Dedifferentiated amniotic fluid mesenchymal stem cell (primary cell): ENCODE data around the gene ZFR2.
"Not testable (repeated sequence)": the region's sequence is repeated elsewhere in the genome, so short reads cannot be mapped to it uniquely, and the experiment has no call there.

Experiments used
- DNase-seq: peaks from one replicate; pipeline ENCODE4 v3.0.0-alpha.2; 2016; ENCODE audit errors: extremely low spot score

The ZFR2 gene

DNA sequence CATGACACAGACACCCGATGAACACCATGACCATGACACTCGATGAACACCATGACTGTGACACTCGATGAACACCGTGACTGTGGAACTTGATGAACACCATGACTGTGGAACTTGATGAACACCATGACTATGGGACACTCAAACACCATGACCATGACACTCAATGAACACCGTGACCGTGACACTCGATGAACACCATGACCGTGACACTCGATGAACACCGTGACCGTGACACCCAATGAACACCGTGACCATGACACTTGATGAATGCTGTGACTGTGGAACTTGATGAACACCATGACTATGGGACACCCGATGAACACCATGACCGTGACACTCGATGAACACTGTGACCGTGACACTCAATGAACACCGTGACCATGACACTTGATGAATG, 31.5 kb downstream of the ZFR2 start:
- no peak for DNase-seq

DNA sequence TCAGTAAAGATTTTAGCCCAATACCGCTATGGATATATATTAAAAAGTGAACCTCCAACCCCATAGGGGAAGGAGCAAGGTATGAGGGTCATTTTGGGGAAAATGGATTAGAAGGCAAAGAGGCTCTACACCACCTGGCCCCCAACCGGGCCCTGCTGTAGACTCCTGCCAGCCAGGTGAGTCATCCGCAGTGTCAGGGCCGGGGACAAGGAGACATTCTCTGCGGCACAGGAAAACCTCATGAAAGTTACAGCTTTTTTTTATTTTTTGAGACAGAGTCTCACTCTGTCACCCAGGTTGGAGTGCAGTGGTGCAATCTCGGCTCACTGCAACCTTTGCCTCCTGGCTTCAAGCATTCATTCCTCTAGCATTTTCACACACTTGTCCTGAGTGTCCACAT, 32.0 kb downstream of the ZFR2 start:
- no peak for DNase-seq

DNA sequence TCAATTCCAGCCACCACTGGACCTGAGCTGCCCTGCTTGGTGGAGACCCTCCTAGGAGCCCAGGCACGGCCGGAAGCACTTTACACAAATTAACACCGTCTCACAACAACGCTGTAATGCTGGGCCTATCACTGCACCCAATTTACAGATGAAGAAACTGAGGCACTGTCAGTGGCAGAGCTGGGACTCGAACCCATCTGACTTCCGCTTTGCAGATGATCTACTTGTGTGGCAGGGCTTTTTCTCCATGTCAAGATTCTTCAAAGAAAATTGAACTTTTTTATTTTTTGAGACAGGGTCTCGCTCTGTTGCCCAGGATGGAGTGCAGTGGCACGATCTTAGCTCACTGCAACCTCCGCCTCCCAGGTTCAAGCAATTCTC, 33.8 kb downstream of the ZFR2 start:
- DNase-seq, result no peak

DNA sequence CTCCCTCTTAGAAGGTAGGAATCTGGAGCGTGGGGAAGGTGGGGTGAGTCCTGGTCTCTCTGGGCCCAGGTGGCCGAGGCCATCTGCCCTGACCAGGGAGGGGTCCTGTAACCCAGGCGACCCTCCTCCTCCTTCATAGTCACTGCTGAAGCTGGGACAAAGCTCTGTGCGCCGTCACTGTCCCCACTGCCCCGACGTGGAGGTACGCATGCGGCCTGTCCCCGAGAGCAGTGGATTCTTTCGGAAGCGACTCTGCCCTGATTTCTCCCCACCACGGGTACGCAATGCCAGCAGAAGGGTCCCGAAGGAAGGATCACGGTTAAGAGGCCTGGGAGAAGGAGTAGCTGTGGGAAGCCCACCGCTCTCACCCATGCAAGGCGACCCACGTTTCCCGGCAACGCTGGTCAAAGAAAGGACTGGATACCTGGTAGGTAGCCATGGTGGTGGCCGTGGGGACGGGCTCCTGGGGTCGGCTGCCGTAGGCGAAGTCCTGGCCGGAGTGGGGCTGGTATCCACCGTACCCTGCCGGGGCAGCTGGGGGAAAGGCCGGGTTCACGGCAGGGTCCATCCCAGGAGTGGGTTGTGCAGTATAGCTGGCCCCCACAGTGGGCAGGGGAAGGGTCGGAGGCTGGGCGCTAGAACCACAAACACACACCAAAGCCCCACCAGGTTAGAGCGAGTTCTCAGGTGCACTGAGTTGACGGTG, 34.3 kb downstream of the ZFR2 start:
- no peak for DNase-seq

DNA sequence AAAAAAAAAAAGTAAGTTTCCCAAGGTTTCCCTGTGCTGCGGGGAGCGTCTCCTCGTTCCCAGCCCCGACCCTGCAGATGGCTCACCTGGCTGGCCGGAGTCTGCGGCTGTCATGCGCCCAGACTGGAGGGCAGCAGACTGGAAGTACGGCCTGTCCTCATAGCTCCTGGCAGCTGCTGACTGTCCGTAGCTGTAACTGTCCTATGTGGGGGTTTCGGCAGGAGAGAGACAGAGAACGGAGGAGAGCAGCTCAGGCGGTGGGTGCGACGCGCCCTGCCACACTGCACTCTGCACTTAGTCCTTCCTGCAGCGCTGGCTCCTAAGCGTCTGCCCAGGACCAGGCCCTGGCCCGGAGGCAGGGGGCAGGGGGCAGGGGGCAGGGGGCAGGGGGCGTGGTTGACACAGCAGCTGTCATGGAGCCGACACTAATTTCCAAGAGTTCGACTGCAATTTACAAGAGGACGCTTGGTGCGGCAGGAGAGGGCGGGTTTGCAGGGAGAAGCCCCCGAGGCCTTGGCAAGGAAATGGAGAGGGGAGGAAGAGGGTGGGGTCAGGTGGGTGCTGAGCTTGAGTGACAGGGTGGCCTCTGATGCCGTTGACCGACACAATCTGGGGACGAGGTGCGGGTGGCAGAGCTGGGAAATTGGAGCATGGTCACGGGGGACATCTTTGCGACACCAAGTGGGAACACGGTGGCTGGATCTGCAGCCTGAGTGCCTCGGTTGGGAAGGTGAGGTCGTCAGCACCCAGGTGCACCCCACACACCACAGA, 35.1 kb downstream of the ZFR2 start:
- DNase-seq, result no peak

DNA sequence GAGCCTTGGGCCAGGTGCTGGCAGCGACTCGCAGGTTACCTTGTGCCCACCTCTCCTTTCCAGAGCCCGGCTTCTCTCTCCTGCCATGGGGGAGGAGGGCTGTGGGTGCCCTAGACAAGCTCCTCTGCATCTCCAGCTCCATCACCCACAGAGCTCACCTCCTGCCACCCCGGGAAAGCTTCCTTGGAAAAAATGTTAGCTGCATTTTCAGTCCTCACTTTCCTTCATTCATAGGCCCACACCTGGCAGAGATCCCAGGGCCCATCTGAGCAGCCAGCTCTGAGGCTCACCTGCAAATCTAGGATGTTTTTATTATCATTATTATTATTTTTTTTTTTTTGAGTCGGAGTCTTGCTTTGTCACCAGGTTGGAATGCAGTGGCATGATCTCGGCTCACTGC, 36.8 kb downstream of the ZFR2 start:
- DNase-seq, result no peak

DNA sequence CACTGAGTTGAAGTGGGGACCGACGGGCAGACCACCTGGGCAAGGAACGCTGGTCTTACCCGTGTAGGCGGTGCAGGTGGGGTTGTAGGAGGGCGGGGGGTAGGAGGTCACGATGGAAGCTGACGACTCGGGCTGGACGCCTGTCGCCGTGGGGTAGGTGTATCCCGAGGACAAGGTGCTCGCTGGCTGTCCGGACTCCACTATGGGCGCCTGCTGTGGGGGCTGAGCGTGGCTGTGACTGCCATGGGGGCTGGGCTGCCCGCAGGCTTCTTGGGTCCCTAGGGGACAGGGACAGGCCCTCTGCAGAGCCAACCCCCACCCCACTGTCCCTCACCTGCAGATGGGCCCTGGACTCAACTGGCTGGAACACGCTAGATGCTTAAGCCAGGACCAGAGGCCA, 37.2 kb downstream of the ZFR2 start:
- no peak for DNase-seq

DNA sequence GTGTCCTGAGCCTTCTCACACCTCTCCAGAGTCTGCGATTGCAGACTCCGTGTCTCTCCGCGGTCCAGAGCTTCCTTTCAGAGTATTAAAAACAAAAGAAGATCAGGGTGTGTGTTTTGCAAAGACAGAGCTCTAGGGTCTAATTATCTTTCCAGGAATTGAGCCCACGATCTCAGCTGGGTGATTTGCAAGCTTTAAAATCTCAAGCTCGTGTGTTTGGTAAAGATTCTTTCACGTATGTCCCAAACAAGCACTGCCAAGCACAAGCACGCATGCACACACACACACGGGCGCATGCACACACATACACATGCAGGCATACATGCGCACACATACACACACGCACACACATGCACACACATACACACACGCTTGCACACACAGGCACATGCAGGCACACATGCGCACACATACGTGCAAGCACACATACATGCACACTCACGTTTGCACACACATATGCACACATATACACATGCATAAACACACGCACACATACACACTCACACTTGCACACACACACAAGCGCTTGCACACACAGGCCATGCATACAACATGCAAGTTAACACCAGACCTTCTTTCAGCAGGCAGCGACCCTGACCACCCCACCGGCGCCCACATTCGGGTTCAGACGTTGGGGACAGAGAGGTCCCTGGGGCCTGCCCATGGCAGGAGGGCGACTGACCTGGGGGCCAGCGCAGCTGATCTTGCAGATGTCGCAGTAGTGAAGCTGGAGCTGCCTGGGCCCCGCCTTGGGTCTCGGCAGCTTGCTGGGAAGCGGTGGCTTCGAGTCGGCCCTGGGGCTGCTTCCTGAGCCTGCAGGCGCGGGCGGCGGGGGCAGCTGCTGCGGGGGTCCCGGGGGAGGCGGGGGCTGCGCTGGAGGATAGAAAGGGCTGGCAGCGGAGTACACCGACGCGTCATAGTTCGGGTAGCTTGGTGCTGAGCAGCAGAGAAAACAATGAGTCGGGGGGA, 37.9 kb downstream of the ZFR2 start:
- DNase-seq, result no peak

DNA sequence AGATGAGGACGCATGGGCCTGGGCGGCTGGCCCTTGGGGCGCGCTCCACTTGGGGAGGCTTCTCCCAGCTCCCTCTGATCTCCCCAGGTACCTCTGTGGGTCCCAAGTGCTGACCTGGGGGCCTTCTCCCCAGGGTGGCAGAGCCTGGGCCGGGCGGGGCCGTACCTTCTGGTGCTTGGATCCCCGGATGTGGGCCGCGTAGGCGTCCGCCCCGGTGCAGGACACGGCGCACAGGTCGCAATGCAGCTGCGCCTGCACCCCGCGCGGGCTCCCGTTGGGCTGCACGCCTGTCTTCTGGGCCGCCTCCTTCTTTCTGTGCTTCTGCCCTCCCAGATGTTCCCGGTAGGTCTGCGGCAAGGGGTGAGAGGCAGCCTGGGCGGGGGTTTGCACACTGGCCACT, 41.5 kb downstream of the ZFR2 start:
- no peak for DNase-seq

DNA sequence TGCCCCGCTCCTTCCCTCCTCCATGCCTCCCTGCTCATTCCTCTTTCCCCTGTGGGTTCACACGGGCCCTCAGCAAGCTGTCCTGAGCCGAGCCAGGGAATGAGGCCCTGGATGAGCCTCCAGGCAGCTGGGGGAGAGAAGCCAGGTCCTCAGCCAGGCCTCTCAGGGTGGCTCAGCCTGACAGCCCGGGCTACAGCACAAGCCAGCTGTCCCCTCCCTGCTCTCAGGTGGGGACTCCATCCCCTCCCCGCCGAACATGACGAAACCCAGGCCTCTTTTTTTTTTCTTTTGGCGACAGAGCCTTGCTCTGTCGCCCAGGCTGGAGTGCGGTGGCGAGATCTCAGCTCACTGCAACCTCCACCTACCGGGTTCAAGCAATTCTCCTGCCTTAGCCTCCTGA, 42.7 kb downstream of the ZFR2 start:
- no peak for DNase-seq

DNA sequence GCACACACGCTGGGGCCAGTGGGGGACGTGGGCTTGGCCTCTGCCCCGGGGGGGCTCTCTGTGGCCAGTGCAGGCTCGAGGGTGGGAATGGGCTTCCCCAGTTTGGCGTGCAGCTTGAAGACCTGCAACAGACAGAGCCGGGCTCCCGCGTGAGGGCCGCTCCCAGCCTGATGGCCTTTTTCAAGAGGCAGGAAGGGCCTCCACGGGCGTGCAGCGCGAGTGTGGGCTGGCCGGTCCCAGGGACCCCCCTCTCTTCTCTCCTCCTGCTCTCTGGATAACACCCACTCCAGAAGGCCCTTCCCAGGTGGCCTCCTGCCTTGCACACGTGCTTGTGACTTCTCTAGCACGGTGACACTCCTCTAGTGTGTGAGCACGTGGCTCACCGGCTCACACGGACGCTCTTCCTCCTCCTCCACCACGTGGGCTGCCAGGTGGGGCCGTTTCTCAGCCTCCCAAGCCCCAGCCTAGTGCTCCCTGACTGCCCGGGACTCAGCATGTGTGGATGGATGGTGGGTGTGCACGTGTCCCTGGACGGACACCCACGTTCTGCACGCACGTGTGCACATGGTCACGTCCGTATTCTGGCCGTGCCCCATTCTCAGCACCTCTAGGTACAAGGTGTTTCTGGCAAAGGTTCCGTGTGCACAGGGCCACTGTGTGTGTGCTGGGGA, 43.4 kb downstream of the ZFR2 start:
- DNase-seq, result no peak

DNA sequence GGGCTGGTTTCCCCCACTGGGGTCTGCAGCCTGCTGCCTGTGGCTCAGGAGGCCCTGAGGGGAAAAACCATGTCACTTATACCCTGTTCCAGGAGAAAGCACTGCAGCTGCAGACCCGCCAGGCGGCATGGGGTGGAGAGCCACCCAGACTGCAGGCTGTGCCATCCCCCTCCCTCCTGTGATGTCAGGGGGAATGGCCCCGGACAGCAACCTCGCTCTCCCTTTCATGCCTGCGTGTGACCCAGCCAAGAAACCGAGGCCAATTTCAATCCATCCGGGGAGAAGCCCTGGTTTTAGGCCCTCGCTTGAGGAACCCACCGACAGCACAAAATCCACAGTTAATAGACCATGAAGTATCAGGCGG, 45.5 kb downstream of the ZFR2 start:
- no peak for DNase-seq

DNA sequence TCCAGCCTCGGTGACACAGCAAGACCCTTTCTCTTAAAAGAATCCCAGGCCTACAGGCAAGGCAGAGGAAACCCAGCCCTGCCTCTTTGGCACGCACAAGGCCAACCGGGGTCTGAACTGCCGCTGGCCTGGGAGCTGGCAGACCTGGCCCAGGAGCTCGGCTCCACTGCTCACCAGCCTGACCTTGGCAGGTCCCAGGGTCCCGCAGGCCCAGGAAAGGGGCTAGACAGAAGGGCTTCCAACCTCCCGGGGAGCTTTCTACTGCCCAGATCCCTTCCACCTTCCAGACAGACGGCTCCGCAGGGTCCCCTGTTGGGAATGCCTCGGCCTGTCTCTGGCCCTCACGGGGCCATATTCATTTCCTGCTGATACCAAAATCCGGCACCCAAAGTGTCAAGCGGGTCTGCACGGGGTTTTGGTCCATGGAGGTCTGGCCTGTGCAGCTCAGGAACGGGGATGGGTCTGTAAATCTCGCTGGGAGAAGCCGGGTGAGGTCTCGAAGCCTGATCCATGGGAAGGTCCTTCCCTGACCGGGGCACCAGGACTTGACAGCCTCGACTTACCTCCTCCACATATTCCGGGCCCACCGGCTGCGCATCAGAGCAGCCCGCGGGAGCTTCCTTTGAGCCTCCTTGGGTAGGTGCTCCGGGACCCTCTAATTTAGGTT, 46.0 kb downstream of the ZFR2 start:
- DNase-seq, result no peak

DNA sequence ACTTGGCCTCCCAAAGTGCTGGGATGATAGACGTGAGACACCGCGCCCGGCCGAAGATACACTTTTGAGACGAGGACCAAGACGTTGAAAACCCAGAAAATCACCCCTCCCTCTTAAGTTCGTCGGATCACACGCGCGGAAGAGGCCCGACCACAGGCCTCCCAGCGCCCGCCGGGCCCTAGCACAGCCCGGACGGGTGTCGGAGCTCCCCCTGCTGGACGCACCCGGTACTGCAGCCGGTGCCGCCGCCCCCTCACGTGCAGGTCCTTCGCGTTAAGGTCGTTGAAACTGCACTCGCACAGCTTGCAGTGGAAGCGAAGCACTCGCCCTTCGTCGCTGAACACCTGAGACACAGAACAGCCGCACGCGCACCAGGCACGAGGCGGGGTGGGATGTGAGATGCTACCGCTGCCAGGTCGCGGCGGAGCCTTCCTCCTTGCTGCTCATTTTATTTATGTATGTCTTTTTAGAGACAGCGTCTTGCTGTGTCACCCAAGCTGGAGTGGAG, 46.9 kb downstream of the ZFR2 start:
- DNase-seq, result no peak

DNA sequence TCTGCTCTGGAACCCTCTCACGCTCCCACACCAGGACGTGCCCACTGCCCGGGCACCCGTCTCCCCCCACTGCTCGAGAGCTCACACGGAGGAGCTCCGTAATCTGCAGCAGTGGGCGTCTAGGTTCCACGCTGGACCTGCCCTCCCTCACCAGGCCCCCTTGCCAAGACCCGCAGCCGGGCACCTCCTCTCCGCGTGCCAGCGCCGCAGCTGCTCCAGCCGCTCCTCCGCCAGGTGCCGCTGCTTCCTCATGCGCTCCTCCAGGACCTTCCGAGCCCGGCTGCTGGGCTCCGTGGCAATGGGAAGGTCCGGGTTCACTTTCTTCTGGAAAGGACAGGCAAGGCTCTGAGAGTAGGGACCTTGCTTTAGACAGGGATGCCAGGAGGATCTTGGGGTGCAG, 47.7 kb downstream of the ZFR2 start:
- DNase-seq, result no peak

DNA sequence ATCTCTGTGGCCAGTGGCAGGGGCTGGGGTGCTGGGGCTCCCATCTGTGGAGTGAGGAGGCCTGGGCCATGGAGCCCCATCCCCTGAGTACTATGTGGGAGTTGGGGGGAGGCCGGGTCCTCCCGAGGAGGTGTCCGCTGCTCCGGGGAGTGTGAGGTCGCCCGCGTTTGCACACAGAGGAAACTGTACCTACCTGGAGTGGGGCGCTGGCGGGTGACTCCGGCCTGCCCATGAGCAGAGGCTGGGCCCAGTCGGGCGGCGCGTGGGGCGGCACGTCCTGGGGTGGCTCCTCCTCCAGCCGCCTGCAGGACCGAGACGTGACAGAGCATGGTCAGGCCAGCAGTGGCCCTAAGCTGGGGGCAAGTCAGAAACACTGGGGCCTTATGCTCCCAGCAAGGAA, 48.8 kb downstream of the ZFR2 start:
- DNase-seq, result no peak

DNA sequence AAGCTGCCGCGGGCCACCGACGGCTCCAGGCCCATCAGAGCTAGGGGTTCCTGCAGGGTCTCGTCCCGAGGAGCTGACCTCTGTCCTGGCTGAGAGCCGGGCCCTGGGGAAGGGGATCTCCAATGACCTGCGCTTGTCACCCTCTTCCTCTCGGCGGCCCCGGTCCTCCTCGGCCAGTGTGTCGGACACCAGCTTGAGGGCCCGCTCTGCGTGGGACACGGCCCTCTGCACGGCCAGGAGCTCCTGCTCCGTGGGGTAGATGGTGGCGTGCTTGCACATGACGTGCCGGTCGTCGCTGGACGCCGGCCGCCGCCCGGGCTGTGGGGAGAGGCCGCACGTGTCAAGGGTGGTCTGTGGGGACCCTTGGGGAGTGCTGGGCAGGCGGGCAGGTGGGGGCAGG, 49.9 kb downstream of the ZFR2 start:
- DNase-seq, result no peak

DNA sequence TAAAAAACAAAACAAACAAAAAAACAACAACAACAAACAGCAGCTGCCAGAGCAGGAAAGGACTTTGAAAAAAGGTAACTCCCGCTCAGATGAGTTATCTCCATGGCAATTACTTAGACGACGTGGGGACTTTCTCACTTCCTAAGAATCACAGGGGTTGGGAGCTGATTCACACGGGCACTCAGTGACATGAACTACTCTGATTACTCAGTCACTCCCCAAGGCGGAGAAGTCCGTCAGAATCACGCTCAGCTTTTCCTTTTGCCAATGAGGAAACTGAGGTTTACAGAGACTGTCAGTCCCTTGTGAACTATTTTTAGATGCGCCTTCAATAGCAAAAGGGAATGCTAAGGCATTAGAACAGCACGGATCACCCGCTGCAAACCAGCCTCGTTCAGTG, 50.4 kb downstream of the ZFR2 start:
- no peak for DNase-seq

DNA sequence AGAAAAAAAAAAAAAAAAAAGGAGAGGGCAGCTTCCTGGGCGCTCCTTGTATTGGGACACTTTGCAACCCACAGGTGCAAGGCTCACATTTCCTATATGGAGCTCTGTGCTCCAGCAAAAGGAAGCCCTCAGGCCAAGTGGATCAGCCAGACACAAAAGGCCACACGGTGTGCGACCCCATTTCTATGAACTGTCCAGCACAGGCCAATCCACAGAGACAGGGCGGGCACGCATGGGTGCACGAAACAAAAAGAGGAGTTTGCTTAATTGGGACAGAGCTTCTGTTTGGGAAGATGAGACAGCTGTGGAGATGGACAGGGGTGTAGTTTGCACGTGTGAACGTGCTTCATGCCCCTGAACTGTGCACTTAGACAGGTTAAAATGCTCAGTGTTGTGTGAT, 51.1 kb downstream of the ZFR2 start:
- no peak for DNase-seq

DNA sequence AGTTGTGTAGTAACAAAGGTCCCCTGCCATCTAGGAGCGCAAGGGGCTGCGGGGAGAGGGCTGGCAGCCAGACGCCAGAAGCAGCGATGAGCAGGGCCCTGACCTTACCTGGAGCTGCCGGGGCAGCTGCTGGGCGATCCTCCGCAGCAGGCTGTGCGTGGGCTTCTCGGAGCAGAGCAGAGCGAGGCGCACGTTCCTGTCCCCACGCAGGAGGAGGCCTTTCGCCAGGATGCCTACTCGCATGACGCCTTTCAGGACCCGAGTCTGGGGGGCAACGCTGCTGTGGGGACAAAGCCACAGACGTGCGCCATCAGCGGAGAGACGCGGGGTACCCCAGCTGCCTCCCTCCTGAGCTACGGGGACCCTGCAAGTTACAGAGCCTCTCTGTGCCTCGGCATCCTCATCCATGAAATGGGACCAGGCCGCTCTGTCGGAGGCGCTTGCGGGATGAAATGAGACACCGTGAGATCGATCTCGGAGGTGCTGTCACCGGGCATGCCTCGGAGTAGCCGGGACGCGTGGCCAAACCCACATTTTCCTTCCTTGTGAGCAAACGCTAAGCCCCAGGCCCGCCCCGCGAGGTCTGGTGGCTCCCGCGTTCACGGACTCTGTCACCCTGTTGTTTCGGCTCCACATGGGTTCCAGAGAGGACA, 52.1 kb downstream of the ZFR2 start:
- no peak for DNase-seq

DNA sequence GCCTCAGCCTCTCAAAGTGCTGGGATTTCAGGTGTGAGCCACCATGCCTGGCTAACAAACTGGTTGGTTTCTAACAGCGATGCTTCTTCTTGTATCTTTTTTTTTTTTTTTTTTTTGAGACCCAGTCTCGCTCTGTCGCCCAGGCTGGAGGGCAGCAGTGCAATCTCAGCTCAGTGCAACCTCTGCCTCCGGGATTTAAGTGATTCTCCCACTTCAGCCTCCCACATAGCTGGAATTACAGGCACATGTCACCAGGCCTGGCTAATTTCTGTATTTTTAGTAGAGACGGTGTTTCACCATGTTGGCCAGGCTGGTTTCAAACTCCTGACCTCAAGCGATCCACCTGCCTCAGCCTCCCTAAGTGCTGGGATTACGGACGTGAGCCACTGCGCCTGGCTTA, 52.7 kb downstream of the ZFR2 start:
- not testable (repeated sequence) for DNase-seq
